Mucosa of descending colon (tissue), 3 donors: Measurements from ENCODE around the gene ITK. TPM values are rescaled to one million over a fixed set of nuclear protein-coding genes. Genes with fewer than 3 reads are reported as not detected.
"Not testable (repeated sequence)": the region's sequence is repeated elsewhere in the genome, so short reads cannot be mapped to it uniquely, and the experiment has no call there.

Source experiments
- ATAC-seq: fragments of 200-7000 bp; cut with Tn5 transposase; one replicate; pipeline ENCODE4 v1.9.1; 2020; ENCODE audit warnings: mild to moderate bottlenecking, moderate library complexity
- DNase-seq, 3 donors: peaks; one replicate each; pipeline ENCODE4 v3.0.0-alpha.2; 2020
- H3K36me3 ChIP-seq: fragments of 200-600 bp; one replicate; pipeline ENCODE4 v1.8.0; 2021; ENCODE audit warnings: low read depth, mild to moderate bottlenecking
- H3K4me1 ChIP-seq: fragments of 200-600 bp; one replicate; pipeline ENCODE4 v1.8.0; 2021; ENCODE audit warnings: low read depth, mild to moderate bottlenecking
- H3K4me3 ChIP-seq: fragments of 200-600 bp; one replicate; pipeline ENCODE4 v1.8.0; 2021; ENCODE audit warnings: mild to moderate bottlenecking
- H3K9me3 ChIP-seq: fragments of 200-600 bp; one replicate; pipeline ENCODE4 v1.8.0; 2021; ENCODE audit warnings: mild to moderate bottlenecking
- CTCF ChIP-seq: fragments of 200-600 bp; IDR thresholded peaks from one replicate; pipeline ENCODE4 v1.8.0; 2022; ENCODE audit warnings: antibody characterized with exemption, mild to moderate bottlenecking
- intact Hi-C, 2 donors: fragments of 100-400 bp; cut with DNase I in 1 of 2; cut with micrococcal nuclease in 1 of 2; formaldehyde crosslinking; loops; one replicate each; pipeline versions ENCODE4 v1.11.0 to v1.11.1; 2022; cut with DNase I, micrococcal nuclease
- total RNA-seq, 3 donors: library from RNA; stranded (reverse); fragmentation: NEBNext Ultra II Directional in 2 of 3; extraction: Animal tissue kit (Norgen Biotek cat#: 25700) in 2 of 3; gene quantifications; one replicate each; pipeline versions ENCODE4 v1.2.1 to v1.2.4, GENCODE V29; 2021 to 2023
- donor health status: DM: no; HTN: no; CAD: no; lungs with moderate emphysema.
- donor health status: DM: no; HTN: no; CAD: no.
- donor health status: DM: no; HTN: yes; CAD: no.

The ITK gene
- total RNA-seq, 3 donors from 2014 or later = 2.6 to 5.7 (median 2.7) TPM

- TF ChIP-seq CTCF = no peak
- no peaks in the 10 kb centered on the region for H3K36me3 ChIP-seq
- DNase-seq = no peak
- H3K4me3 ChIP-seq = no peak overlapping the region
- no peaks in the 10 kb centered on the region for H3K9me3 ChIP-seq
- H3K4me1 ChIP-seq = no peaks in the 10 kb centered on the region
- intact Hi-C loops = no loop called here
- no peak for ATAC-seq
Observed at GRCh38 chr5:157184117-157184670, 3.6 kb downstream of the ITK start.

- intact Hi-C loops, ATAC-seq, H3K4me1 ChIP-seq, H3K9me3 ChIP-seq, H3K4me3 ChIP-seq, DNase-seq, H3K36me3 ChIP-seq: not testable (repeated sequence)
Observed at GRCh38 chr5:157185122-157185521, 4.5 kb downstream of the ITK start.

- DNase-seq (no peak), ATAC-seq (no peak)
- Histone ChIP-seq H3K4me1 (no peaks in the 10 kb centered on the region), H3K4me3 (no peak overlapping the region), H3K9me3 (no peaks in the 10 kb centered on the region), H3K36me3 (no peaks in the 10 kb centered on the region)
- intact Hi-C loops = no loop called here
- no peak for TF ChIP-seq CTCF
Observed at GRCh38 chr5:157186309-157187045, 5.8 kb downstream of the ITK start.

GRCh38 chr5:157187046-157187754, 6.6 kb downstream of the ITK start:
- ATAC-seq = no peak
- no peak for TF ChIP-seq CTCF
- no peak overlapping the region for H3K4me3 ChIP-seq

GRCh38 chr5:157188270-157188669, 7.6 kb downstream of the ITK start:
- ATAC-seq (peak; percentile 8), DNase-seq (no peak)
- TF ChIP-seq CTCF = no peak
- H3K9me3 ChIP-seq = no peaks in the 10 kb centered on the region
- H3K36me3 ChIP-seq = no peaks in the 10 kb centered on the region
- no peak overlapping the region for H3K4me3 ChIP-seq
- H3K4me1 ChIP-seq = no peaks in the 10 kb centered on the region
- intact Hi-C loops = no loop called here

More at GRCh38 chr5:157187046-157187754, 6.6 kb downstream of the ITK start:
- intact Hi-C loops = no loop called here
- DNase-seq = no peak
- no peaks in the 10 kb centered on the region for H3K4me1 ChIP-seq
- no peaks in the 10 kb centered on the region for H3K9me3 ChIP-seq
- no peaks in the 10 kb centered on the region for H3K36me3 ChIP-seq

- intact Hi-C loops = no loop called here
- Histone ChIP-seq H3K4me1 (no peaks in the 10 kb centered on the region), H3K4me3 (no peak overlapping the region), H3K9me3 (no peaks in the 10 kb centered on the region), H3K36me3 (no peaks in the 10 kb centered on the region)
- ATAC-seq (no peak), DNase-seq (no peak)
- no peak for TF ChIP-seq CTCF
Observed at GRCh38 chr5:157189223-157189622, 8.6 kb downstream of the ITK start.
